Sigmoid colon (tissue), 7 donors: ENCODE measurements around the gene MARF1. TPM values are rescaled to one million over a fixed set of nuclear protein-coding genes. Genes with fewer than 3 reads are reported as not detected.

Experiments
- DNase-seq: peaks from one replicate; pipeline ENCODE4 v3.0.0-alpha.2; 2019
- H3K27ac ChIP-seq, 4 donors: fragments of 200-600 bp; sonication (generic); one replicate each; pipeline ENCODE4 v1.5.1; 2016 to 2019; ENCODE audit warnings: mild to moderate bottlenecking in 1 of 4
- H3K27me3 ChIP-seq, 3 donors: fragments of 200-600 bp; sonication (generic); one replicate each; pipeline ENCODE4 v1.5.1; 2019; ENCODE audit warnings: mild to moderate bottlenecking in 1 of 3
- H3K36me3 ChIP-seq, 4 donors: fragments of 200-600 bp; sonication (generic); one replicate each; pipeline ENCODE4 v1.5.1; 2016 to 2019
- H3K4me1 ChIP-seq, 4 donors: fragments of 200-600 bp; sonication (generic); one replicate each; pipeline ENCODE4 v1.5.1; 2017 to 2019
- H3K4me3 ChIP-seq, 4 donors: fragments of 200-600 bp; sonication (generic); one replicate each; pipeline ENCODE4 v1.5.1; 2017 to 2019; ENCODE audit warnings: mild to moderate bottlenecking in 2 of 4, moderate library complexity in 1 of 4
- H3K9me3 ChIP-seq, 4 donors: fragments of 200-600 bp in 3 of 4; sonication (generic) in 3 of 4; one replicate each; pipeline versions ENCODE4 v1.5.1 to v1.6.1; 2013 to 2019
- EP300 ChIP-seq, 4 donors: sonication (generic); formaldehyde crosslinking; IDR thresholded peaks; one replicate each; pipeline ENCODE4 v1.6.1; 2017; ENCODE audit warnings: antibody characterized with exemption in 4 of 4
- POLR2A ChIP-seq, 2 donors: fragments of 450-650 bp; IDR thresholded peaks; one replicate each; pipeline ENCODE4 v1.6.1; 2016; ENCODE audit warnings: antibody characterized with exemption in 2 of 2, mild to moderate bottlenecking in 2 of 2, moderate library complexity in 2 of 2
- POLR2AphosphoS5 ChIP-seq, 4 donors: sonication (generic); formaldehyde crosslinking; IDR thresholded peaks; one replicate each; pipeline ENCODE4 v1.6.1; 2017; ENCODE audit warnings: antibody characterized with exemption in 4 of 4
- WGBS, 2 donors: extraction: QIAGEN DNeasy Blood & Tissue Kit; methylation state at CpG; one replicate each; pipeline ENCODE4 v1.1.7; 2013; 5-methylcytosine and 5-hydroxymethylcytosine counted together
- intact Hi-C: fragments of 100-400 bp; cut with DNase I; formaldehyde crosslinking; loops from one replicate; pipeline ENCODE4 v1.15.1; 2023
- polyA plus RNA-seq, 3 donors: library from polyadenylated mRNA; stranded (reverse); fragments of 200-250 nt; gene quantifications; one replicate each; pipeline ENCODE4 v1.2.3, GENCODE V29; 2013
- total RNA-seq, 4 donors: library from RNA; depleted of rRNA; stranded (reverse); fragments of >200 nt; gene quantifications; one replicate each; pipeline ENCODE4 v1.1.0, GENCODE V29; 2016
- TF ChIP-seq, protein P1 (sequence below), 4 experiments: fragments of 450-650 bp in 3 of 4; fragments of 200-600 bp in 1 of 4; IDR thresholded peaks; one replicate each; pipeline ENCODE4 v1.5.1; 2016 to 2019; ENCODE audit warnings: antibody characterized with exemption in 4 of 4, mild to moderate bottlenecking in 3 of 4, moderate library complexity in 2 of 4
- donor health status: healthy with polysubstance abuse.
- donor health status: Bipolar disorder and iron deficiency.
- donor health status: healthy.

MARF1 gene
- total and polyA plus RNA-seq, 7 donors = 13.8 to 76.7 (median 43.8) TPM

DNA sequence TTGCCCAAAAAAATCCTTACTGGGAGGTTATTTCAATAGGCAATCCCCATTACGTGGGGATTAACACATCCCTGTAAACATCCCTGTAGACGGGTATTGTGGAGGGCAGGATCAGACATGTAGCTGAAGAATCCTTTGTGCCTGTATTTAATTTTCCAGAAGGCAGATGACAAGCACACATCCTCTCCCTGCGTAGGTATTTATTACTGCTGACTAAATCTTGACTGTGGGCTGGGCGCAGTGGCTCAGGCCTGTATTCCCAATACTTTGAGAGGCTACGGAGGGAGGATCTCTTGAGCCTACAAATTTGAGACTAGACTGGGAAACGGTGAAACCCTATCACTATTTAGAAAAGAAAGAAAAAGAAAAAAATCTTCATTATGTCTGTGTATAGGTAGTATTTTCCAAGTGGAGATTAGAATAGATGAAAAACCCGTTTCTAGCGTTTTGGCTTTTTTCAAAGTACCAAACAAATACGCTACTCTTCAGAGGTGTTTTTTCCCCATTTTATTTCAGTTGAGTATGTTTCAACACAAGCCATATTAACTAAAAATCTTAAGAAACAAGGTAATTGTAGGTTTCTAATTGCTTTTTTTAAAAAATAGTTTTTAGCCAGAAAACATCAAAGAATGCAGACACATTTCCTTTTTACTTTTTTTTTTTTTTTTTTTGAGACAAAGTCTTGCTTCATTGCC is 1.5 kb upstream of the MARF1 start:
- H3K27me3 ChIP-seq = no peaks in the 10 kb centered on the region
- no peaks in the 10 kb centered on the region for H3K36me3 ChIP-seq
- no peak overlapping the region for H3K4me3 ChIP-seq
- H3K4me1 ChIP-seq = peaks cover 0 to 35% (median 28%) of the 10 kb centered on the region in 4 donors
- H3K9me3 ChIP-seq = no peaks in the 10 kb centered on the region
- WGBS, 2 donors = 41 to 72% methylated on average over 9 of the region's 9 CpGs
- intact Hi-C loops = loop anchor here (10.0 kb wide), 1 partner anchor 210 kb away; the partner anchor contains the start of gene BMERB1
- H3K27ac ChIP-seq = peak overlapping the region; percentile 96 to 100 (median 99)
- DNase-seq = no peak
- TF ChIP-seq POLR2AphosphoS5 (IDR thresholded peaks at IDR 0.05) = no peak
- TF ChIP-seq EP300 (IDR thresholded peaks at IDR 0.05) = no peak
- no peak for TF ChIP-seq POLR2A (IDR thresholded peaks at IDR 0.05)
- TF ChIP-seq, protein P1, sequence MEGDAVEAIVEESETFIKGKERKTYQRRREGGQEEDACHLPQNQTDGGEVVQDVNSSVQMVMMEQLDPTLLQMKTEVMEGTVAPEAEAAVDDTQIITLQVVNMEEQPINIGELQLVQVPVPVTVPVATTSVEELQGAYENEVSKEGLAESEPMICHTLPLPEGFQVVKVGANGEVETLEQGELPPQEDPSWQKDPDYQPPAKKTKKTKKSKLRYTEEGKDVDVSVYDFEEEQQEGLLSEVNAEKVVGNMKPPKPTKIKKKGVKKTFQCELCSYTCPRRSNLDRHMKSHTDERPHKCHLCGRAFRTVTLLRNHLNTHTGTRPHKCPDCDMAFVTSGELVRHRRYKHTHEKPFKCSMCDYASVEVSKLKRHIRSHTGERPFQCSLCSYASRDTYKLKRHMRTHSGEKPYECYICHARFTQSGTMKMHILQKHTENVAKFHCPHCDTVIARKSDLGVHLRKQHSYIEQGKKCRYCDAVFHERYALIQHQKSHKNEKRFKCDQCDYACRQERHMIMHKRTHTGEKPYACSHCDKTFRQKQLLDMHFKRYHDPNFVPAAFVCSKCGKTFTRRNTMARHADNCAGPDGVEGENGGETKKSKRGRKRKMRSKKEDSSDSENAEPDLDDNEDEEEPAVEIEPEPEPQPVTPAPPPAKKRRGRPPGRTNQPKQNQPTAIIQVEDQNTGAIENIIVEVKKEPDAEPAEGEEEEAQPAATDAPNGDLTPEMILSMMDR (IDR thresholded peaks at IDR 0.05) = no peak

DNA sequence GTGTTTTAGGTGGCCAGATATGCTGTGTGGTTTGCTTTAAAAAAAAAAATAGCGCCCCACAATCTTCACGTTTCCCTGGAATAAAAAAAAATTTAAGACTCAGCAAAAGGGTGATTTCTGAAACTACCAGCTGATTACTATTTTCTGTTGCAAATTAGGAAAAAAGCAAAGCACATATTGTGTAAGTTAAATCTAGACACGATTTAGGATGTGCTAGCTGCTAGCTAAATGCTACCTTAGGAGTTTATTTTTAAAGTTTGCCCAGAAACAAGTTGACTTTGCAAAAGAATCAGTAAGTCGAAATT is 944 bp upstream of the MARF1 start:
- H3K27ac ChIP-seq = peak overlapping the region; percentile 96 to 100 (median 99)
- TF ChIP-seq, protein P1 (IDR thresholded peaks at IDR 0.05) = no peak
- TF ChIP-seq EP300 (IDR thresholded peaks at IDR 0.05) = no peak
- TF ChIP-seq POLR2A (IDR thresholded peaks at IDR 0.05) = no peak
- TF ChIP-seq POLR2AphosphoS5 (IDR thresholded peaks at IDR 0.05) = no peak
- peak overlapping the region in 3 of 4 donors; percentile 71 to 94 (median 82) for H3K4me3 ChIP-seq
- DNase-seq = no peak
- intact Hi-C loops = loop anchor here (10.0 kb wide), 1 partner anchor 209 kb away; the partner anchor contains the start of gene BMERB1
- H3K27me3 ChIP-seq = no peaks in the 10 kb centered on the region
- peaks cover 0 to 34% (median 25%) of the 10 kb centered on the region in 4 donors for H3K4me1 ChIP-seq
- 10 to 17% methylated on average over 4 of the region's 4 CpGs for WGBS, 2 donors
- H3K36me3 ChIP-seq = peaks cover 0 to 4% (median 3%) of the 10 kb centered on the region in 4 donors
- H3K9me3 ChIP-seq = no peaks in the 10 kb centered on the region

DNA sequence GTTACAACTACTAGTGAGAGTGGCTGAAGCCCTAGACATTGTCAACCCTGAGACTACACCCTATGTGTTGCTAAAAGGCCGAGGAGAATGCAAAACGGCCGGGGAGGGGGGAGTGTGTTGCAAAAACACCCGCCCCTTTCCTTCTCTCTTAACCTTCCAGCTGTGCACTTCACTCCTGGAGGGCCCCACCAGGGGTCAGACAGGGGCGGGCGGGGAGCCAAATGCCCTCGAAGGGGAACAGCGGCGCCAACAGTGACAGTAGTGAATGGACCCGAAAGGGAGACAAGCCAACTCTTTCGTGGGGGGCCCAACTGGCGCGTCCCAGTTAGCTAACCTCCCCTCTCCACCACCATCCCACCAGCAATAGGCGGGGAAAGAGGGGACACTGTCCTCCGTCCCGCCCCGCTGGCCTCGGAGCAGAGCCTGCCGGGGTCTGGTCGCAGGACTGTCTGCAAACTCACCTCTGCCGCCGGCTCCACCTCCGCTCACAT is 352 bp downstream of the MARF1 start:
- H3K9me3 ChIP-seq = no peaks in the 10 kb centered on the region
- H3K4me3 ChIP-seq = peak overlapping the region; percentile 71 to 94 (median 80)
- peaks cover 0 to 17% (median 15%) of the 10 kb centered on the region in 4 donors for H3K36me3 ChIP-seq
- peak overlapping the region; percentile 96 to 100 (median 99) for H3K27ac ChIP-seq
- intact Hi-C loops = loop anchor here (10.0 kb wide), 1 partner anchor 208 kb away; the partner anchor contains the start of gene BMERB1
- no peaks in the 10 kb centered on the region for H3K27me3 ChIP-seq
- WGBS, 2 donors = 0 to 1% methylated on average over 23 of the region's 23 CpGs
- DNase-seq = peak; percentile 85
- peaks cover 0 to 34% (median 25%) of the 10 kb centered on the region in 4 donors for H3K4me1 ChIP-seq
- TF ChIP-seq, protein P1 (IDR thresholded peaks at IDR 0.05) = peak in 2 of 4 experiments; percentile 23
- TF ChIP-seq POLR2A (IDR thresholded peaks at IDR 0.05) = no peak

DNA sequence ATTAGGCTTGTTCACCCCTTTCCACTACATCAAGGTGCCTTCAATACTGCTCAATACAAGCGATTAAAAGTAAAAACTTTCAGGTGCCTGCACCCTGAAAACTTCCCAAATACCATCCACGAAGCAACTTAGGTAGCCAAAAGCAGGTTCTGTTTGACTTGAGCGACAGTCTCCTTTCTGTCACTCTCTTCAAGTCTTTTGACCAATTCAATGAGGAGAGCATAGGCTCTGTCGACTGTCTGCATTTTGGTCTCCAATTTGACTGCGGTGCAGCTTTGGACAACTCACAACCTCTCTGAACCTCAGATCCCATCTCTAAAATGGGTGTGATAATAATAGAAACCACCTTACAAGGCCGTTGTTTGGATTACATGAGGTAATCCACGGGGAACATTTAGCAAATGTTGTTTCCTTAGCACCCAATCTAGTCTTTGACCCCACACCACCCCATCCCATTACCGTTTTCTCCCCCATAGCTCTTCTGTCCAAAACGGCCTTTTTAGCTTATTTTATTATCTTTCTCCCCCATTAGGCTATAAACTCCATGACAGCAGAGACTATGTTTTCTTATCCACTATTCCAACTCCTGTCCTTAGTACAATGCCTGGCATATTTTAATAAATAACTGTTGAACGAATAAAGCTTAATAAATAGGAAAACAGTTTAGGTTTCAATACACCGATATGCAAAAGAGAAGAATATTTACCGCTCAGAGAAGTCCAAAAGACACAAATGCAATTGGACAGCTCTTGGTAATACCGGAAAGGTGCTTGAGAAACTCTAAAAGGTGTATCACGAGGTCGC is 999 bp downstream of the MARF1 start:
- WGBS, 2 donors = 6 to 18% methylated on average over 15 of the region's 15 CpGs
- TF ChIP-seq POLR2A (IDR thresholded peaks at IDR 0.05) (no peak), POLR2AphosphoS5 (IDR thresholded peaks at IDR 0.05) (no peak), EP300 (IDR thresholded peaks at IDR 0.05) (no peak)
- TF ChIP-seq, protein P1 (IDR thresholded peaks at IDR 0.05) = no peak
- H3K9me3 ChIP-seq = no peaks in the 10 kb centered on the region
- peaks cover 0 to 34% (median 25%) of the 10 kb centered on the region in 4 donors for H3K4me1 ChIP-seq
- H3K36me3 ChIP-seq = peaks cover 5 to 24% (median 22%) of the 10 kb centered on the region in 4 donors
- intact Hi-C loops = loop anchor here (10.0 kb wide), 1 partner anchor 207 kb away; the partner anchor contains the start of gene BMERB1
- peak overlapping the region; percentile 71 to 94 (median 80) for H3K4me3 ChIP-seq
- no peak for DNase-seq
- no peaks in the 10 kb centered on the region for H3K27me3 ChIP-seq
- H3K27ac ChIP-seq = peak overlapping the region; percentile 96 to 100 (median 99)
